OCI-LY3 (cell line): Measurements from ENCODE around the gene CRYZ.
"Not testable (repeated sequence)": the region's sequence is repeated elsewhere in the genome, so short reads cannot be mapped to it uniquely, and the experiment has no call there.

ENCODE experiments used
- CTCF ChIP-seq: fragments of 200-600, 300-600 bp; sonication (generic); IDR thresholded peaks from 2 replicates; pipeline ENCODE4 v1.5.1; 2014; ENCODE audit warnings: antibody characterized with exemption, low read length, low read depth
- EZH2phosphoT487 ChIP-seq: fragments of 200-600 bp; shearing (Covaris generic); IDR thresholded peaks from 2 replicates; pipeline ENCODE4 v1.6.1; 2018; ENCODE audit warnings: antibody characterized with exemption, mixed run types, low read depth

GRCh38 chr1:74732071-74732946 is 541 bp downstream of the CRYZ start:
- TF ChIP-seq CTCF, EZH2phosphoT487: not testable (repeated sequence)
